Bronchial epithelial cell (primary cell): ENCODE measurements around the gene AGPS. TPM values are rescaled to one million over a fixed set of nuclear protein-coding genes. Genes with fewer than 3 reads are reported as not detected.

Experiments
- DNase-seq: peaks from one replicate; pipeline ENCODE4 v3.0.0-alpha.2; 2010; ENCODE audit warnings: low read depth
- FAIRE-seq: peaks from 2 replicates; lab custom pipeline; 2011; peaks lifted over from hg19 to GRCh38; lab: Jason Lieb, UNC
- H3K27me3 ChIP-seq: 2 replicates; pipeline ENCODE4 v1.5.1; 2011; ENCODE audit warnings: low read length; ENCODE audit not compliant: control insufficient read depth, insufficient read depth
- H3K36me3 ChIP-seq: 2 replicates; pipeline ENCODE4 v1.5.1; 2011; ENCODE audit warnings: low read length; ENCODE audit not compliant: control insufficient read depth, insufficient read depth
- H3K4me3 ChIP-seq: 2 replicates; pipeline ENCODE4 v1.5.1; 2011; ENCODE audit warnings: mild to moderate bottlenecking, low read depth, low read length, control low read depth
- CTCF ChIP-seq: IDR thresholded peaks from 2 replicates; pipeline ENCODE4 v1.5.1; 2011; ENCODE audit warnings: mild to moderate bottlenecking, moderate library complexity, low read length, control low read depth, inconsistent platforms; ENCODE audit not compliant: insufficient read depth, severe bottlenecking
- total RNA-seq: library from RNA; depleted of rRNA; stranded (reverse); fragments of >200 nt; gene quantifications from 2 replicates; pipeline ENCODE4 v1.2.1, GENCODE V29; 2014

Gene AGPS
- total RNA-seq, 1 donor from 2014 or later = 34.8 TPM

GRCh38 chr2:177523781-177524180 lies 131.2 kb downstream of the AGPS start:
- DNase-seq (no peak), FAIRE-seq (no peak)
- no peak for TF ChIP-seq CTCF
- no peaks in the 10 kb centered on the region for H3K36me3 ChIP-seq
- H3K27me3 ChIP-seq = no peaks in the 10 kb centered on the region
- H3K4me3 ChIP-seq = no peak overlapping the region

GRCh38 chr2:177525351-177525924 lies 132.9 kb downstream of the AGPS start:
- Histone ChIP-seq H3K36me3 (no peaks in the 10 kb centered on the region), H3K4me3 (no peak overlapping the region), H3K27me3 (no peaks in the 10 kb centered on the region)
- TF ChIP-seq CTCF = no peak
- no peak for DNase-seq
- FAIRE-seq = no peak

- no peak for DNase-seq
- no peak for TF ChIP-seq CTCF
Observed at GRCh38 chr2:177528351-177528933, 135.9 kb downstream of the AGPS start.

GRCh38 chr2:177529166-177529565 lies 136.6 kb downstream of the AGPS start:
- H3K4me3 ChIP-seq = no peak overlapping the region
- FAIRE-seq (no peak), DNase-seq (no peak)
- TF ChIP-seq CTCF = no peak
- no peaks in the 10 kb centered on the region for H3K27me3 ChIP-seq
- no peaks in the 10 kb centered on the region for H3K36me3 ChIP-seq

More at GRCh38 chr2:177528351-177528933, 135.9 kb downstream of the AGPS start:
- Histone ChIP-seq H3K36me3 (no peaks in the 10 kb centered on the region), H3K4me3 (no peak overlapping the region), H3K27me3 (no peaks in the 10 kb centered on the region)
- no peak for FAIRE-seq

GRCh38 chr2:177530561-177530960 lies 138.0 kb downstream of the AGPS start:
- Histone ChIP-seq H3K4me3 (no peak overlapping the region), H3K36me3 (no peaks in the 10 kb centered on the region), H3K27me3 (no peaks in the 10 kb centered on the region)
- no peak for FAIRE-seq
- no peak for TF ChIP-seq CTCF
- DNase-seq = no peak

GRCh38 chr2:177531706-177532105 lies 139.1 kb downstream of the AGPS start:
- DNase-seq = no peak
- Histone ChIP-seq H3K27me3 (no peaks in the 10 kb centered on the region), H3K4me3 (no peak overlapping the region), H3K36me3 (no peaks in the 10 kb centered on the region)
- no peak for TF ChIP-seq CTCF
- no peak for FAIRE-seq
